Measurements from ENCODE around the gene TRAF3.
"Not testable (repeated sequence)": the region's sequence is repeated elsewhere in the genome, so short reads cannot be mapped to it uniquely, and the experiment has no call there.

Gene TRAF3

DNA sequence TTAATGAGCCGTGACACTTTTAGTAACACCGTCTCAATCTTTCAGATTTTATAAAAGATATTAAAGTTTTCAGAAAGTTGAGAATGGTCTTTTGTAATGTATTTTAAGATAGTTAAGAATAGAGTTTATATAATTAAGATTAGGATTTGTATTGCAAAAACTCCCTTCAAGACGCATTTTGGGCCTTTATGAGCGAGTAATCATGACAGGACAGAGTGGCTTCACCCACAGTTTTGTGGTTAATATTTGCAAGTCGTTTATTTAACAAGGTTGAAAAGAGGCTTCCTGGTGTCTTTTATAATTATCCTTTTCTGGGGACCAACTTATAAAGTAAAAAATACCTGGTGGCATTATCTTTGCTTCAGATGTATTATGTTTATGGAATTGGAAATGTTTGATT, 44.0 kb downstream of the TRAF3 start:
- TF ChIP-seq, protein P1, sequence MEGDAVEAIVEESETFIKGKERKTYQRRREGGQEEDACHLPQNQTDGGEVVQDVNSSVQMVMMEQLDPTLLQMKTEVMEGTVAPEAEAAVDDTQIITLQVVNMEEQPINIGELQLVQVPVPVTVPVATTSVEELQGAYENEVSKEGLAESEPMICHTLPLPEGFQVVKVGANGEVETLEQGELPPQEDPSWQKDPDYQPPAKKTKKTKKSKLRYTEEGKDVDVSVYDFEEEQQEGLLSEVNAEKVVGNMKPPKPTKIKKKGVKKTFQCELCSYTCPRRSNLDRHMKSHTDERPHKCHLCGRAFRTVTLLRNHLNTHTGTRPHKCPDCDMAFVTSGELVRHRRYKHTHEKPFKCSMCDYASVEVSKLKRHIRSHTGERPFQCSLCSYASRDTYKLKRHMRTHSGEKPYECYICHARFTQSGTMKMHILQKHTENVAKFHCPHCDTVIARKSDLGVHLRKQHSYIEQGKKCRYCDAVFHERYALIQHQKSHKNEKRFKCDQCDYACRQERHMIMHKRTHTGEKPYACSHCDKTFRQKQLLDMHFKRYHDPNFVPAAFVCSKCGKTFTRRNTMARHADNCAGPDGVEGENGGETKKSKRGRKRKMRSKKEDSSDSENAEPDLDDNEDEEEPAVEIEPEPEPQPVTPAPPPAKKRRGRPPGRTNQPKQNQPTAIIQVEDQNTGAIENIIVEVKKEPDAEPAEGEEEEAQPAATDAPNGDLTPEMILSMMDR (IDR thresholded peaks at IDR 0.05; ENCODE audit: control insufficient read depth, insufficient read depth, low read depth, low read length, missing control alignments), result no peak

DNA sequence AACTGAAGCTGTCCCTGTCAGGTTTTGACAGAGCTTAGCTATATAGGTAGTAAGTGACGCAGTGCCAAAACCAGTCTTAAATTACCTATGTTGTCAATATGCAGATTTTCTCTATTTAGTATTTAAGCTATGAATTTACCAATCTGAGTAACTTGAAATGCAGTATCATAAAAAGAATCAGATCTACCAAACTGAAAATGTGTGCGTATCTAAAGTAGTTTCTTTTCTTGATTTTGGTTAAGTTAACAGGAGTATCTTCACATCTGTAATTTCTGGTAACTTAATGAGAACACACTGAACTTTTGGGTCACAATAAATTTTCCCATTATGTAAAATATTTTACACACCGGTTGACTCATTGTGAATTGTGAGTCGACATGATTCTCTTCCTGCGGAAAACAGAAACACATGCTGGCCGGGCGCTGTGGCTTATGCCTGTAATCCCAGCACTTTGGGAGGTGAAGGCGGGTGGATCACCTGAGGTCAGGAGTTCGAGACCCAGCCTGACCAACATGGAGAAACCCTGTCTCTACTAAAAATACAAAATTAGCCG, 45.1 kb downstream of the TRAF3 start:
- TF ChIP-seq, protein P1 (IDR thresholded peaks at IDR 0.05; ENCODE audit: control insufficient read depth, insufficient read depth, low read depth, low read length, missing control alignments), result no peak
- no peak for DNase-seq (ENCODE audit: low read depth)
- no peak overlapping the region for H3K4me3 ChIP-seq (ENCODE audit: control insufficient read depth, low read depth, low read length)

More for the DNA sequence above, 44.0 kb downstream of the TRAF3 start:
- H3K4me3 ChIP-seq (ENCODE audit: control insufficient read depth, low read depth, low read length), result no peak overlapping the region
- no peak for DNase-seq (ENCODE audit: low read depth)

DNA sequence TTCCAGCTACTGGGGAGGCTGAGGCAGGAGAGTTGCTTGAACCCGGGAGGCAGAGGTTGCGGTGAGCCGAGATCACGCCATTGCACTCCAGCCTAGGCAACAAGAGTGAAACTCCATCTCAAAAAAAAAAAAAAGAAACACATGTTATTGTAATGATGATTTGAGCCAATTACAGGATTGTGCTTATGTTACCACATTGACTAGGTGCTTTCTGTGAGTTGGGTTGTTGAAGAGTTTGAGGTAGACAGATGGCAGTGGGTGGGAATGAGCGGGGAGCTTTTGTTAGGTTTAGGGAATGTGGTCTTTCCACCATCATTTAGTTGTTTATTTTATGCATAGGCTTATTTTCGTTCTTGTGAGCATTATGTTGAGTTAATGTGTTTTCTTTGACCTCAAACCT, 45.6 kb downstream of the TRAF3 start:
- not testable (repeated sequence) for DNase-seq (ENCODE audit: low read depth); H3K4me3 ChIP-seq (ENCODE audit: control insufficient read depth, low read depth, low read length)

DNA sequence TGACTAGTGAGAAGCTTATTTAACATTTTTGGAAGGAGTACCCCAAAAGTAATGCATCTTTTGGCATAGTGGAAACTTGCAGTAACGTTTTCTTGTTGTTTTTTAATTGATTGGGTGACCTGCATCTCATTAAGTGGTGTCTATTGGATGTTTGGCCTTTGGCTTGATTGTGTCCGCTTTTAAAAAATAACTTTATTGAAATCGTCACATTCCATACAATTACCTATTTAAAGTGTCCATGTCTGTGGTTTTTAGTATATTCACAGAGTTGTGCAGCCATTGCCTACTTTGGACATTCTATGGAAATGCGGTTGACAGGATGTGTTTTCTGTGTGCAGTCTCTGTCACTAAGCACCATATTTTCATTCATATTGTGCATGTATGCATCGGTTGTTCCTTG, 46.3 kb downstream of the TRAF3 start:
- TF ChIP-seq, protein P1 (IDR thresholded peaks at IDR 0.05; ENCODE audit: control insufficient read depth, insufficient read depth, low read depth, low read length, missing control alignments), result no peak
- DNase-seq (ENCODE audit: low read depth), result no peak
- no peak overlapping the region for H3K4me3 ChIP-seq (ENCODE audit: control insufficient read depth, low read depth, low read length)

DNA sequence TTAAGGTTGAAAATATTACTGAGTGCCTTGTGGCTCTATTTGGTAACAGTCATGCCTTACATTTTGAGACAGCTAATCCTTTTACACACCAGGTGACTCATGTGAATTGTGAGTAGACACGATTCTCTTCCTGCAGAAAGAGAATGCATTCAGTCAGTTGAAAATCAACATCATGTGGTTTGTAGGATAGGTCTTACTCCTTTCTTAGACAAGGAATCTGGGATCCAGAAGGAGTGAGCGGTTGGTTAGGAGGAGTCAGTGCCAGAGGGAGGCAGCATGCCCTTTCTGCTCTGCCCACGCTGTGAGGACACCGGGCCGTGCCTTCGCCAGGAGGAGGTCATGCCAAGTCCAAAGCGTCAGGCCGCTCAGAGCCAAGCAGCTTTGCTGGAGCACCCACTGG, 47.6 kb downstream of the TRAF3 start:
- no peak overlapping the region for H3K4me3 ChIP-seq (ENCODE audit: control insufficient read depth, low read depth, low read length)
- TF ChIP-seq, protein P1 (IDR thresholded peaks at IDR 0.05; ENCODE audit: control insufficient read depth, insufficient read depth, low read depth, low read length, missing control alignments), result no peak
- DNase-seq (ENCODE audit: low read depth), result no peak

DNA sequence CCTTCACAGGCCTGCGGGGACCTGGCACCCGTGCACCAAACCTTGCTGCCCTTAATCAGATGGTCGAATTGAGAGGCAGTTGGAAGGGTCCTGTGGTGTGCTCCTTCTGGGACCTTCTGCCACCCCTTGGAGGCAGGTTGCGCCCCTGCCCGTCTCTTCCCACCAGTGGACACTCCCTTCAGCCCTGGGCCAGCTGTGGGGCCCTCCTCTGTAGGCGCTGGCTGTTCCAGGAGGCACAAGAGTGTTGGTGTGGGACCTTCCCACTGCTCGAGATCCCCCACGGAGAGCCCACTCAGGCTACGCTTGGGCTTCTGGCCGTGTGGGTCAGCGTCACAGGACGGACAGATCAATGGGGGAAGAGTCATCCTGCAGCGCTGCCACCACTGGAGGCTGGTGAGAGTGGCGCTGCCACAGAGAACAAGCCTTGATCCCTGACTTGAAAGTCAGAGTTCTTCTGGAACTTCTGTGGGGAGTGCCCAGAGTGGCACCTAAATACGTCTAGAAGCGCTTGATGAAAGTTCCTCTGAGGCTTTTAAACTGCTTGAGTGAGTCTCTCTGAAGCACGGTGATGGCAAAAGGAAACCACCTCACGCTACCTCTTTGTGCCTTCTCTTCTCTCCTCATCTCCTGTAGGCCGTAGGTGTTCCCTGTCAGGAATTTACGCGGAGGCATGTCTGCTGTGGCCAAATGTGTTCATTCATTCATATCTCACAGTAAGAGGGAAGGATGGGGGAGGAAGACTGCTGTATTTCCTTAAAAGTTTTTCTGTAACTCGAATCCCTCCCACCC, 48.3 kb downstream of the TRAF3 start:
- no peak overlapping the region for H3K4me3 ChIP-seq (ENCODE audit: control insufficient read depth, low read depth, low read length)
- no peak for DNase-seq (ENCODE audit: low read depth)
- TF ChIP-seq, protein P1 (IDR thresholded peaks at IDR 0.05; ENCODE audit: control insufficient read depth, insufficient read depth, low read depth, low read length, missing control alignments), result no peak

DNA sequence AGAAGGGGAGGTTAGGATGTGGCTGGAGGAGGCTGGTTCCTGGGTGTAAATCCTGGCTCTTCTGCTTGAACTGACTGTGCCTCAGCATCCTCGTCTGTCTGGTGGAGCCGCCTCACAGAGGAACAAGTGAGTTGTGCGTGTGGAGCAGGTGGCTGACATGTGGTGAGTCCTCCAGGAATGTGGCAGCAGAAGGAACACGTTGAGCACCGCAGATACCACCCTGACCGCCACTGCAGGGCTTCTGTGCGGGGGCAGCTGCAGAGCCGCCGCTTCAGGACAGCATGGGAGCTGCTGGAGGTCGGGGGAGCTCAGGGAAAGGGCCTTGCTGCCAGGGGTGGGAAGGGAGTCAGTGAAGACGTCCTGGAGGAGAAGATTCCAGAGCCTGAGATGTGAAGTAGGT, 48.9 kb downstream of the TRAF3 start:
- no peak overlapping the region for H3K4me3 ChIP-seq (ENCODE audit: control insufficient read depth, low read depth, low read length)
- TF ChIP-seq, protein P1 (IDR thresholded peaks at IDR 0.05; ENCODE audit: control insufficient read depth, insufficient read depth, low read depth, low read length, missing control alignments), result no peak
- no peak for DNase-seq (ENCODE audit: low read depth)

All from AG09309 (cell line).